Spleen (tissue), 11 donors: ENCODE data around the gene PARP11. TPM values are rescaled to one million over a fixed set of nuclear protein-coding genes. Genes with fewer than 3 reads are reported as not detected.

Experiments used
- DNase-seq: peaks from one replicate; pipeline ENCODE4 v3.0.0-alpha.2; 2020
- H3K27ac ChIP-seq, 8 donors: fragments of 200-600 bp; sonication (generic) in 7 of 8; 1 replicate in 4 of 8; 2 replicates in 4 of 8; pipeline versions ENCODE4 v1.5.0 to v1.8.0; 2016 to 2021; ENCODE audit warnings: inconsistent platforms in 4 of 8, mild to moderate bottlenecking in 4 of 8, moderate library complexity in 1 of 8
- H3K27me3 ChIP-seq, 7 donors: fragments of 200-600 bp; sonication (generic) in 6 of 7; replicated peaks in 1 of 7; 1 replicate in 4 of 7; 2 replicates in 3 of 7; pipeline versions ENCODE4 v1.5.0 to v1.8.0; 2016 to 2021; ENCODE audit warnings: inconsistent platforms in 3 of 7, mild to moderate bottlenecking in 1 of 7
- H3K36me3 ChIP-seq, 6 donors: fragments of 200-600 bp; sonication (generic) in 5 of 6; 1 replicate in 4 of 6; 2 replicates in 2 of 6; pipeline versions ENCODE4 v1.5.0 to v1.8.0; 2016 to 2021; ENCODE audit warnings: inconsistent platforms in 2 of 6
- H3K4me1 ChIP-seq, 6 donors: fragments of 200-600 bp; sonication (generic) in 5 of 6; 1 replicate in 3 of 6; 2 replicates in 3 of 6; pipeline versions ENCODE4 v1.5.0 to v1.8.0; 2016 to 2021; ENCODE audit warnings: inconsistent platforms in 3 of 6
- H3K4me3 ChIP-seq, 8 donors: fragments of 200-600 bp; sonication (generic) in 7 of 8; 1 replicate in 4 of 8; 2 replicates in 4 of 8; pipeline versions ENCODE4 v1.5.0 to v1.8.0; 2016 to 2021; ENCODE audit warnings: inconsistent platforms in 4 of 8, mild to moderate bottlenecking in 4 of 8, moderate library complexity in 2 of 8
- H3K9me3 ChIP-seq, 8 donors: fragments of 200-600 bp; sonication (generic) in 7 of 8; 1 replicate in 4 of 8; 2 replicates in 4 of 8; pipeline versions ENCODE4 v1.5.0 to v1.8.0; 2016 to 2021; ENCODE audit warnings: inconsistent platforms in 4 of 8
- POLR2A ChIP-seq, 3 donors: fragments of 450-650 bp; IDR thresholded peaks; one replicate each; pipeline ENCODE4 v1.5.1; 2017; ENCODE audit warnings: antibody characterized with exemption in 3 of 3, mild to moderate bottlenecking in 1 of 3
- POLR2AphosphoS5 ChIP-seq, 3 donors: sonication (generic); formaldehyde crosslinking; IDR thresholded peaks; one replicate each; pipeline ENCODE4 v1.5.1; 2017; ENCODE audit warnings: antibody characterized with exemption in 3 of 3
- WGBS, 5 donors: extraction: QIAGEN DNeasy Blood & Tissue Kit in 3 of 5; methylation state at CpG; one replicate each; pipeline versions ENCODE4 v1.1.5 to v1.1.7; 2013 to 2018; 5-methylcytosine and 5-hydroxymethylcytosine counted together
- intact Hi-C: fragments of 100-400 bp; cut with DNase I; formaldehyde crosslinking; loops from one replicate; pipeline ENCODE4 v1.15.0; 2023; ENCODE audit warnings: low total_unique reads
- polyA plus RNA-seq, 3 donors: library from polyadenylated mRNA; stranded (reverse); fragments of 200-250 nt; gene quantifications; one replicate each; pipeline ENCODE4 v1.2.1, GENCODE V29; 2013
- total RNA-seq, 7 donors: library from RNA; depleted of rRNA in 3 of 7; stranded (reverse); fragments of >200 nt in 3 of 7; fragmentation: NEBNext Ultra II Directional in 4 of 7; extraction: Animal tissue kit (Norgen Biotek cat#: 25700) in 4 of 7; gene quantifications; one replicate each; pipeline versions ENCODE4 v1.1.0 to v1.2.1, GENCODE V29; 2016 to 2021
- TF ChIP-seq, protein P1 (sequence below), 11 experiments: fragments of 200-600 bp in 7 of 11; fragments of 450-650 bp in 4 of 11; sonication (generic) in 4 of 11; IDR thresholded peaks in 8 of 11; conservative IDR thresholded peaks in 3 of 11; 1 replicate in 7 of 11; 2 replicates in 4 of 11; pipeline versions ENCODE4 v1.4.0 to v1.8.0; 2016 to 2021; ENCODE audit warnings: antibody characterized with exemption in 11 of 11, inconsistent platforms in 4 of 11, mild to moderate bottlenecking in 1 of 11
- donor health status: healthy with polysubstance abuse.
- donor health status: DM: no; HTN: no; CAD: no; lungs with moderate emphysema.
- donor health status: DM: no; HTN: no; CAD: no.
- donor health status: Bipolar disorder and iron deficiency.
- donor health status: healthy.
- donor health status: DM: no; HTN: no; CAD: no.
- donor health status: DM: yes; HTN: yes; CAD: no.

The PARP11 gene
- total and polyA plus RNA-seq, 10 donors, result 3.7 to 25.2 (median 17.8) TPM

DNA sequence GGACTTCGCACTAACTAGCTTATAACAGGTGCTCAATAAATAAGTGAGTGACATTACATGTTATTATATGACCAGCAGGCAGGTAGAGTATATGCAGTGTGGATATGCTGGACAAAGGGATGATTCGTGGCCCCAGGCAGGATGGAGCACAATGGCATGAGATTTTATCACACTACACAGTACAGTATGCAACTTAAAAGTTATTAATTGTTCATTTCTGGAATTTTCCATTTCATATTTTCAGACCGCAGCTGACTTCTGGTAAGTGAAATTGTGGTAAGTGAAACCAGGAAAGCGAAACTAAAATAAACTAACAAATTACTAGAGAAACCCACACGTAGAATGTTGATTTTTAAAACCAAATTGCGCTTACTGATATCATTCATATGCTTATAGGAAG, 3.3 kb downstream of the PARP11 start:
- DNase-seq, result no peak
- H3K4me3 ChIP-seq, result peak overlapping the region in 6 of 8 donors; percentile 19 to 84 (median 42)
- 20 to 30% (median 25%) methylated on average over 6 of the region's 6 CpGs for WGBS, 5 donors

DNA sequence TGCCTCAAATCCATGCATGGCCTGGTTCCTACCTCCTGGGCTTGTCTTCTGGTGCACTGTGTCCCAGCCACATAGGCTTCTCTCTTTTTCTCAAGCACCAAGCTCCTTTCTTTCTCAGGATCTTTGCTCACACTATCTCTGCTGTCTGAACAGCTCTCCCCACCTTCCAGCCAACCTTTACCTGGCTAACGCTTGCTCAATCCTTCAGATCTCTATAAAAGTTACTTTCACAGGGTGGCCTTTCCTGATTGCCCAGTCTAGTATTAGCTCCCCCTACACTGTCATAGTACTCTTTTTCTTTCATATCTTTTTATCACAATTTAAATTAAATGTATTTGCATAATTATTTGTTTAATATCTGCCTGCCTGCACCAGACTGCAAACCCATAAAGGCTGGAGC, 3.8 kb downstream of the PARP11 start:
- WGBS, 5 donors, result 86 to 97% (median 88%) methylated on average over 1 of the region's 1 CpG
- DNase-seq, result no peak

More for the DNA sequence above, 3.3 kb downstream of the PARP11 start:
- Histone ChIP-seq H3K4me1 (peaks cover 18 to 60% (median 41%) of the 10 kb centered on the region in 6 donors), H3K36me3 (peaks cover 0 to 16% (median 0%) of the 10 kb centered on the region in 6 donors), H3K27me3 (no peaks in the 10 kb centered on the region), H3K9me3 (peaks cover 0 to 18% (median 15%) of the 10 kb centered on the region in 8 donors), H3K27ac (peak overlapping the region; percentile 57 to 97 (median 90))
- intact Hi-C loops, result loop anchor here (5.0 kb wide), 1 partner anchor 407 kb away; no protein-coding TSS in a partner anchor
- TF ChIP-seq, protein P1, sequence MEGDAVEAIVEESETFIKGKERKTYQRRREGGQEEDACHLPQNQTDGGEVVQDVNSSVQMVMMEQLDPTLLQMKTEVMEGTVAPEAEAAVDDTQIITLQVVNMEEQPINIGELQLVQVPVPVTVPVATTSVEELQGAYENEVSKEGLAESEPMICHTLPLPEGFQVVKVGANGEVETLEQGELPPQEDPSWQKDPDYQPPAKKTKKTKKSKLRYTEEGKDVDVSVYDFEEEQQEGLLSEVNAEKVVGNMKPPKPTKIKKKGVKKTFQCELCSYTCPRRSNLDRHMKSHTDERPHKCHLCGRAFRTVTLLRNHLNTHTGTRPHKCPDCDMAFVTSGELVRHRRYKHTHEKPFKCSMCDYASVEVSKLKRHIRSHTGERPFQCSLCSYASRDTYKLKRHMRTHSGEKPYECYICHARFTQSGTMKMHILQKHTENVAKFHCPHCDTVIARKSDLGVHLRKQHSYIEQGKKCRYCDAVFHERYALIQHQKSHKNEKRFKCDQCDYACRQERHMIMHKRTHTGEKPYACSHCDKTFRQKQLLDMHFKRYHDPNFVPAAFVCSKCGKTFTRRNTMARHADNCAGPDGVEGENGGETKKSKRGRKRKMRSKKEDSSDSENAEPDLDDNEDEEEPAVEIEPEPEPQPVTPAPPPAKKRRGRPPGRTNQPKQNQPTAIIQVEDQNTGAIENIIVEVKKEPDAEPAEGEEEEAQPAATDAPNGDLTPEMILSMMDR (IDR thresholded peaks at IDR 0.05 in 8 of 11, conservative IDR thresholded peaks at IDR 0.05 in 3 of 11), result no peak
- no peak for TF ChIP-seq POLR2AphosphoS5 (IDR thresholded peaks at IDR 0.05)

DNA sequence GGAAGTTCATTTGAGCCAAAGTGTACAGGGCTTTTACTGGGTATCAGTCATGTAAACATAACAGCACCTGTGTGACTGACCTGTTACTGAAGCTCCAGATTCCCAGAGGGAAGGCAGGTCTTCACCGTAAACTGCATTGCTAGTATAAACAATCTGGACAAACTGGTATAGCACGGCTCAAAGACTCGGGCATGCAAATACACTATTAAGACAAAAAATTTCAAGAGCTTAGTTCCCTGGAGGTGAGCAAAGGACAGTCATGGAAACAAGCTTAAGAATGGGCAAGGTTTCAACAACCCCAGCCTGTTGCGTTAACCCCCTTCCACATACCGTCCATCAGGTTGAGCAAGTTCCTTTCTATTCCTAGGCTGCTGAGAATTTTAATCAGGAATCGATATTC, 9.4 kb downstream of the PARP11 start:
- WGBS, 5 donors, result 82 to 97% (median 93%) methylated on average over 6 of the region's 6 CpGs
- DNase-seq, result no peak
- Histone ChIP-seq H3K27ac (no peak overlapping the region), H3K27me3 (no peaks in the 10 kb centered on the region), H3K4me3 (no peak overlapping the region), H3K4me1 (peaks cover 0 to 13% (median 0%) of the 10 kb centered on the region in 6 donors), H3K9me3 (peaks cover 0 to 23% (median 18%) of the 10 kb centered on the region in 8 donors), H3K36me3 (peaks cover 0 to 62% (median 6%) of the 10 kb centered on the region in 6 donors)
- intact Hi-C loops, result no loop called here
- TF ChIP-seq POLR2AphosphoS5 (IDR thresholded peaks at IDR 0.05), result no peak
- TF ChIP-seq, protein P1 (IDR thresholded peaks at IDR 0.05 in 8 of 11, conservative IDR thresholded peaks at IDR 0.05 in 3 of 11), result no peak
- no peak for TF ChIP-seq POLR2A (IDR thresholded peaks at IDR 0.05)

More for the DNA sequence above, 3.8 kb downstream of the PARP11 start:
- H3K4me3 ChIP-seq, result peak overlapping the region in 5 of 8 donors; percentile 19 to 84 (median 55)
- intact Hi-C loops, result no loop called here
- H3K4me1 ChIP-seq, result peaks cover 18 to 60% (median 41%) of the 10 kb centered on the region in 6 donors
- H3K36me3 ChIP-seq, result peaks cover 0 to 16% (median 0%) of the 10 kb centered on the region in 6 donors
- TF ChIP-seq POLR2AphosphoS5 (IDR thresholded peaks at IDR 0.05) (no peak), POLR2A (IDR thresholded peaks at IDR 0.05) (no peak)
- TF ChIP-seq, protein P1 (IDR thresholded peaks at IDR 0.05 in 8 of 11, conservative IDR thresholded peaks at IDR 0.05 in 3 of 11), result no peak
- H3K9me3 ChIP-seq, result peaks cover 0 to 22% (median 18%) of the 10 kb centered on the region in 8 donors
- peak overlapping the region; percentile 57 to 97 (median 90) for H3K27ac ChIP-seq
- H3K27me3 ChIP-seq, result no peaks in the 10 kb centered on the region

DNA sequence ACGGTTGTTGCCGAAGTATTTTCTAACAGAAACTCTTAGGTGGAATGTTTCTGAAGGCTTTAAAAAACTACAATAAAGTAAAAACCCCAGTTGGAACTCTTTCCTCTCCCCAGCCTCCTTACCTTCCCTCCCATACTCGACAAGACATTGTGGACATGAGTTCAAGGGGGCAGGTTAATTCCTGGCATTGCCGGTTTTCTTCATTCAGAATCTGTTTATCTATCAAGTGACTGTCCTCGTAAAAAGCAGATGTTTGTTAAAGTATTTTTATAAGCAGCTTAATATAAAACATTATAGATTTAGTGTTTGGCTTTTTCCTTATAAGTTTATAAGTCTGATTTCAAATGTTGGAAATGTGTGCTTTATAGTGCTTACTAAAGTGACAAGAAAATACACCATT, 30.7 kb downstream of the PARP11 start:
- Histone ChIP-seq H3K4me3 (no peak overlapping the region), H3K27ac (no peak overlapping the region), H3K9me3 (peaks cover 0 to 8% (median 5%) of the 10 kb centered on the region in 8 donors), H3K27me3 (no peaks in the 10 kb centered on the region), H3K4me1 (peaks cover 0 to 26% (median 9%) of the 10 kb centered on the region in 6 donors), H3K36me3 (peaks cover 0 to 25% (median 0%) of the 10 kb centered on the region in 6 donors)
- no peak for DNase-seq
- intact Hi-C loops, result no loop called here
- WGBS, 5 donors, result 93 to 98% (median 95%) methylated on average over 5 of the region's 5 CpGs
- TF ChIP-seq POLR2AphosphoS5 (IDR thresholded peaks at IDR 0.05), result no peak
- TF ChIP-seq, protein P1 (IDR thresholded peaks at IDR 0.05 in 8 of 11, conservative IDR thresholded peaks at IDR 0.05 in 3 of 11), result no peak
- TF ChIP-seq POLR2A (IDR thresholded peaks at IDR 0.05), result no peak
